Testis (tissue), 2 donors: Measurements from ENCODE around the gene BIN1.

ENCODE experiments used
- CTCF ChIP-seq, 3 experiments: fragments of 450-650 bp in 2 of 3; fragments of 200-600 bp in 1 of 3; sonication (generic) in 1 of 3; IDR thresholded peaks; one replicate each; pipeline ENCODE4 v1.5.1; 2016 to 2019; ENCODE audit warnings: antibody characterized with exemption in 3 of 3, mild to moderate bottlenecking in 2 of 3, moderate library complexity in 1 of 3
- POLR2A ChIP-seq: fragments of 450-650 bp; IDR thresholded peaks from one replicate; pipeline ENCODE4 v1.6.1; 2017; ENCODE audit warnings: antibody characterized with exemption, mild to moderate bottlenecking, moderate library complexity

DNA sequence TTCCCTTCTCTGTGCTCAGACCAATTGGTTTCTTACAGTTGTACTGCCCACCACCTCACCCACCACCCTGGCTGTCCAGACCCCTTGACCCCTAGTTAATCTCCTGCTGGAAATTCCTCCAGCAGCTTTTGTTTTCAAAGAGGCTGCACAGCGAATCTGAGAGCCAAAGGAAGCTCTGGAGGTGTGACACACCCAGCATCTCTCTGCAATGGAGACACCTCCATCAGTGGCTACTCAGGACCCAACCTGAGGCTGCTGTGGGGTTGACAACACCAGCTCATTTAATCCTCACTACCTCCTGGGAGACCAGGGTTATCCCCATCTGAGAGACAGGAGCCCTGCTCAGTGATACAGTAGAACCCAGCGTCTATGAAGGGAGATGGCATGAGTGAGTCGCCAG, 86.4 kb downstream of the BIN1 start:
- TF ChIP-seq CTCF (IDR thresholded peaks at IDR 0.05) = no peak
- TF ChIP-seq POLR2A = no peak
